Measurements from ENCODE around the gene TLCD3B. TPM values are rescaled to one million over a fixed set of nuclear protein-coding genes. Genes with fewer than 3 reads are reported as not detected.

TLCD3B gene
- total and polyA plus RNA-seq, 9 of the 15 experiments (the other 6 are each of a cell fraction or from before 2014, with no cell fraction given), result 0.10 to 0.52 (median 0.23) TPM; not detected in 4

GRCh38 chr16:29995324-29995910 is 35.7 kb downstream of the TLCD3B start, which contains the start of gene HIRIP3 (continued):
- no peak for TF ChIP-seq CHD7 (IDR thresholded peaks at IDR 0.05; ENCODE audit: low read depth, low read length)
- TF ChIP-seq NR1H2 (CRISPR knock-in tag; IDR thresholded peaks at IDR 0.05), result no peak
- peak; percentile 84 for TF ChIP-seq MXD1 (CRISPR knock-in tag; IDR thresholded peaks at IDR 0.05; ENCODE audit: borderline replicate concordance, poor library complexity, severe bottlenecking)
- TF ChIP-seq YBX1 (IDR thresholded peaks at IDR 0.05), result no peak
- TF ChIP-seq RNF2 (IDR thresholded peaks at IDR 0.05), result peak; percentile 58; the same call in 1 of the 2 replicates
- TF ChIP-seq SMAD4 (CRISPR knock-in tag; conservative IDR thresholded peaks at IDR 0.05), result 0 out of 2 replicates have a peak, but pooled peaks have one; percentile 38
- TF ChIP-seq ESRRB (CRISPR knock-in tag; IDR thresholded peaks at IDR 0.05; ENCODE audit: borderline replicate concordance), result no peak
- TF ChIP-seq CBFA2T2 (conservative IDR thresholded peaks at IDR 0.05), result no peak
- peak; percentile 35 for TF ChIP-seq RBBP5 (IDR thresholded peaks at IDR 0.05; ENCODE audit: borderline replicate concordance, insufficient read depth, low read length, poor library complexity, severe bottlenecking)
- TF ChIP-seq, protein P1, sequence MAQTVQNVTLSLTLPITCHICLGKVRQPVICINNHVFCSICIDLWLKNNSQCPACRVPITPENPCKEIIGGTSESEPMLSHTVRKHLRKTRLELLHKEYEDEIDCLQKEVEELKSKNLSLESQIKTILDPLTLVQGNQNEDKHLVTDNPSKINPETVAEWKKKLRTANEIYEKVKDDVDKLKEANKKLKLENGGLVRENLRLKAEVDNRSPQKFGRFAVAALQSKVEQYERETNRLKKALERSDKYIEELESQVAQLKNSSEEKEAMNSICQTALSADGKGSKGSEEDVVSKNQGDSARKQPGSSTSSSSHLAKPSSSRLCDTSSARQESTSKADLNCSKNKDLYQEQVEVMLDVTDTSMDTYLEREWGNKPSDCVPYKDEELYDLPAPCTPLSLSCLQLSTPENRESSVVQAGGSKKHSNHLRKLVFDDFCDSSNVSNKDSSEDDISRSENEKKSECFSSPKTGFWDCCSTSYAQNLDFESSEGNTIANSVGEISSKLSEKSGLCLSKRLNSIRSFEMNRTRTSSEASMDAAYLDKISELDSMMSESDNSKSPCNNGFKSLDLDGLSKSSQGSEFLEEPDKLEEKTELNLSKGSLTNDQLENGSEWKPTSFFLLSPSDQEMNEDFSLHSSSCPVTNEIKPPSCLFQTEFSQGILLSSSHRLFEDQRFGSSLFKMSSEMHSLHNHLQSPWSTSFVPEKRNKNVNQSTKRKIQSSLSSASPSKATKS (CRISPR knock-in tag; IDR thresholded peaks at IDR 0.05), result no peak
- TF ChIP-seq SRF (CRISPR knock-in tag; IDR thresholded peaks at IDR 0.05), result no peak
- TF ChIP-seq, protein P2, sequence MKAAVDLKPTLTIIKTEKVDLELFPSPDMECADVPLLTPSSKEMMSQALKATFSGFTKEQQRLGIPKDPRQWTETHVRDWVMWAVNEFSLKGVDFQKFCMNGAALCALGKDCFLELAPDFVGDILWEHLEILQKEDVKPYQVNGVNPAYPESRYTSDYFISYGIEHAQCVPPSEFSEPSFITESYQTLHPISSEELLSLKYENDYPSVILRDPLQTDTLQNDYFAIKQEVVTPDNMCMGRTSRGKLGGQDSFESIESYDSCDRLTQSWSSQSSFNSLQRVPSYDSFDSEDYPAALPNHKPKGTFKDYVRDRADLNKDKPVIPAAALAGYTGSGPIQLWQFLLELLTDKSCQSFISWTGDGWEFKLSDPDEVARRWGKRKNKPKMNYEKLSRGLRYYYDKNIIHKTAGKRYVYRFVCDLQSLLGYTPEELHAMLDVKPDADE (conservative IDR thresholded peaks at IDR 0.05; ENCODE audit: control insufficient read depth, low read depth, low read length), result peak; percentile 61; the same call in 1 of the 2 replicates

Measured in K562 (cell line).